Neuronal stem cell (in vitro differentiated cells): ENCODE data around the gene PBLD. TPM values are rescaled to one million over a fixed set of nuclear protein-coding genes. Genes with fewer than 3 reads are reported as not detected.

Experiments
- DNase-seq: peaks from one replicate; pipeline ENCODE4 v3.0.0-alpha.2; 2013; ENCODE audit warnings: low spot score
- H2AFZ ChIP-seq: one replicate; pipeline ENCODE4 v1.6.1; 2013; ENCODE audit warnings: mild to moderate bottlenecking, low read length, inconsistent platforms
- H2AK5ac ChIP-seq: 2 replicates; pipeline ENCODE4 v1.6.1; 2013; ENCODE audit warnings: low read depth, mild to moderate bottlenecking, inconsistent platforms, low read length, moderate library complexity, mixed read lengths
- H2BK120ac ChIP-seq: 2 replicates; pipeline ENCODE4 v1.6.1; 2013; ENCODE audit warnings: low read depth, mild to moderate bottlenecking, inconsistent platforms, low read length, moderate library complexity, mixed read lengths
- H2BK12ac ChIP-seq: one replicate; pipeline ENCODE4 v1.6.1; 2013; ENCODE audit warnings: low read length, inconsistent platforms
- H2BK15ac ChIP-seq: 2 replicates; pipeline ENCODE4 v1.6.1; 2013; ENCODE audit warnings: mild to moderate bottlenecking, low read length, inconsistent platforms, mixed read lengths
- H2BK5ac ChIP-seq: one replicate; pipeline ENCODE4 v1.6.1; 2013; ENCODE audit warnings: inconsistent platforms, mild to moderate bottlenecking, low read length, moderate library complexity
- H3K14ac ChIP-seq: one replicate; pipeline ENCODE4 v1.6.1; 2013; ENCODE audit warnings: low read length, inconsistent platforms
- H3K18ac ChIP-seq: 2 replicates; pipeline ENCODE4 v1.6.1; 2013; ENCODE audit warnings: low read length, inconsistent platforms
- H3K23ac ChIP-seq: 2 replicates; pipeline ENCODE4 v1.6.1; 2013; ENCODE audit warnings: low read depth, mild to moderate bottlenecking, mixed read lengths, low read length, inconsistent platforms; ENCODE audit not compliant: poor library complexity
- H3K27ac ChIP-seq: replicated peaks from 3 replicates; pipeline ENCODE4 v1.5.1; 2013; ENCODE audit warnings: low read length, inconsistent platforms
- H3K27me3 ChIP-seq, 3 experiments: 2 replicates each; pipeline ENCODE4 v1.6.1; 2013; ENCODE audit warnings: low read length in 3 of 3, mild to moderate bottlenecking in 2 of 3, inconsistent platforms in 1 of 3, low read depth in 1 of 3, mixed read lengths in 1 of 3, moderate library complexity in 1 of 3; ENCODE audit not compliant: control insufficient read depth in 3 of 3, insufficient read depth in 3 of 3
- H3K36me3 ChIP-seq, 2 donors: replicated peaks in 1 of 2; 2 replicates each; pipeline ENCODE4 v1.6.1; 2013; ENCODE audit warnings: low read length in 2 of 2; ENCODE audit not compliant: control insufficient read depth in 2 of 2, insufficient read depth in 2 of 2
- H3K4ac ChIP-seq: 2 replicates; pipeline ENCODE4 v1.6.1; 2013; ENCODE audit warnings: inconsistent platforms, mild to moderate bottlenecking, low read length, moderate library complexity
- H3K4me1 ChIP-seq, 2 donors: 1 replicate in 1 of 2; 2 replicates in 1 of 2; pipeline ENCODE4 v1.6.1; 2013; ENCODE audit warnings: low read length in 2 of 2, low read depth in 1 of 2; ENCODE audit not compliant: control insufficient read depth in 2 of 2, insufficient read depth in 1 of 2
- H3K4me2 ChIP-seq: one replicate; pipeline ENCODE4 v1.6.1; 2013; ENCODE audit warnings: mild to moderate bottlenecking, low read length, inconsistent platforms; ENCODE audit not compliant: insufficient read depth, poor library complexity, severe bottlenecking
- H3K4me3 ChIP-seq, 2 donors: 2 replicates each; pipeline ENCODE4 v1.5.1; 2013; ENCODE audit warnings: low read length in 2 of 2, mild to moderate bottlenecking in 2 of 2, inconsistent platforms in 1 of 2, moderate library complexity in 1 of 2
- H3K79me1 ChIP-seq: one replicate; pipeline ENCODE4 v1.6.1; 2013; ENCODE audit warnings: low read depth, mild to moderate bottlenecking, inconsistent platforms, low read length, moderate library complexity
- H3K9ac ChIP-seq: one replicate; pipeline ENCODE4 v1.6.1; 2013; ENCODE audit warnings: mild to moderate bottlenecking, low read depth, low read length, inconsistent platforms; ENCODE audit not compliant: poor library complexity
- H3K9me3 ChIP-seq, 2 donors: replicated peaks in 1 of 2; 2 replicates each; pipeline versions ENCODE3 to v1.6.1; 2013; ENCODE audit warnings: low read length in 2 of 2, mild to moderate bottlenecking in 2 of 2, inconsistent platforms in 1 of 2, low read depth in 1 of 2, mixed read lengths in 1 of 2, moderate library complexity in 1 of 2; ENCODE audit not compliant: control insufficient read depth in 2 of 2, insufficient read depth in 1 of 2
- H4K8ac ChIP-seq: one replicate; pipeline ENCODE4 v1.6.1; 2013; ENCODE audit warnings: low read depth, mild to moderate bottlenecking, inconsistent platforms, low read length, moderate library complexity
- H4K91ac ChIP-seq: one replicate; pipeline ENCODE4 v1.6.1; 2013; ENCODE audit warnings: low read length, low read depth, mild to moderate bottlenecking, inconsistent platforms; ENCODE audit not compliant: poor library complexity
- WGBS, 2 donors: extraction: QIAGEN DNeasy Blood & Tissue Kit; methylation state at CpG; one replicate each; pipeline ENCODE4 v1.1.7; 2013; ENCODE audit warnings: missing lambda C conversion rate in 2 of 2, mixed read lengths in 1 of 2; ENCODE audit not compliant: insufficient read length in 2 of 2, insufficient replicate concordance in 1 of 2; ENCODE audit errors: extremely low coverage in 2 of 2; 5-methylcytosine and 5-hydroxymethylcytosine counted together
- polyA plus RNA-seq, 2 experiments: library from polyadenylated mRNA; stranded (reverse); fragments of 200-250 nt; gene quantifications; one replicate each; pipeline ENCODE4 v1.2.3, GENCODE V29; 2013

Gene PBLD
- 3.0 TPM for polyA plus RNA-seq (2013, experiment 1 of 2)
- 2.4 TPM for polyA plus RNA-seq (2013, experiment 2 of 2)

DNA sequence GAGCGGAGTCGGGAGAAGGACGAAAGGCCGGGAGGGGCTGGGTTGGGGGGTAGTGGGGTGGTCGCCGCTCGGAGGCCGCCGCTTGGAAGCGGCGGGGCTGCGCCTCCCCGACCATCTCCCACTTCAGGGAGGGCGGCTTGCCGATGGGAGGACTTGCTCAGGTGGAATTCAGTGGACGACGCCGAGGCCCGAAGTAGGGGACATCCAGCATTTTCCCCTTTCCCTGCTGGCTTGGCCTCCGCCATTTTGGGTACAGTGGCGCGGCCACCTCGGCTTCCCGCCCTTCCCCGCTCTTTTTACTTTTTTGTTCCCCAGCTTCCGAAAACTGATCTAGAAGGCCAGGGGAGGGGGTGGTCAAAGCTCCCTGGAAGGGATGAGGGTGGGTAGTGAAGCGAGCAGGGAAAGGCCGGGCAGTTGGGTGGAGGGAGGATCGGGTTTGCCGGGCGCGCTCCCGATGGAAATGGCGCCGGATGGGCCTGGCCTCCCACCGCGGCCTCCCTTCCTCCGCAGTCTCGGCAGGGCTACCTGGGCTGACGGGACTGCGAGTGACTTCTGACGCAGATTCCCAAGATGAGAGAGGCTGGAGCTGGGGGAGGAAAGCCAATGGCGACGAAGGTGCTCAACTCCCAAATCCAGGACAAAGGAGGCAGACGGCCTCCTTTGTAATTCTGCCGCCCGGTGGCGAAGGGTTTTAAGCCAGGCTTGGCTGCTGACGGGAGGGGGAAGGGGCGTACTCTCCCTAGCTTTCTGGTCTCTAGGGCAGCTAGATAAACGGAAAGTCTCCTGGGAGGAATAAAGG lies at the start of gene PBLD:
TSS of gene PBLD (minus strand) at position 670 of the 799 bp plus-strand sequence. CDS start 26,084 bp downstream, outside the sequence.
- Histone ChIP-seq H3K4me1 (peaks cover 7 to 25% of the 10 kb centered on the region in 2 donors), H3K4me2 (peak within 1 kb of the TSS; percentile 34), H2AK5ac (peak within 1 kb of the TSS; percentile 98), H3K27me3 (no peaks in the 10 kb centered on the region), H3K9ac (peak within 1 kb of the TSS; percentile 98), H2BK5ac (peak within 1 kb of the TSS; percentile 91), H2AFZ (peak within 1 kb of the TSS; percentile 78), H2BK120ac (peak within 1 kb of the TSS; percentile 92), H4K8ac (peak within 1 kb of the TSS; percentile 66), H2BK12ac (no peak within 1 kb of the TSS), H3K79me1 (no peaks in the 10 kb centered on the region), H3K18ac (peak within 1 kb of the TSS; percentile 99), H3K9me3 (no peaks in the 10 kb centered on the region), H3K27ac (peak within 1 kb of the TSS; percentile 99), H2BK15ac (peak within 1 kb of the TSS; percentile 76), H3K23ac (peak within 1 kb of the TSS; percentile 98), H3K4me3 (peak within 1 kb of the TSS; percentile 97 to 100), H3K14ac (peak within 1 kb of the TSS; percentile 98), H3K36me3 (peaks cover 2 to 45% of the 10 kb centered on the region in 2 donors), H3K4ac (peak within 1 kb of the TSS; percentile 60), H4K91ac (peak within 1 kb of the TSS; percentile 97)
- peak; percentile 79 for DNase-seq
- WGBS, 2 donors: no CpG with 5 or more reads among the region's 51 CpGs

DNA sequence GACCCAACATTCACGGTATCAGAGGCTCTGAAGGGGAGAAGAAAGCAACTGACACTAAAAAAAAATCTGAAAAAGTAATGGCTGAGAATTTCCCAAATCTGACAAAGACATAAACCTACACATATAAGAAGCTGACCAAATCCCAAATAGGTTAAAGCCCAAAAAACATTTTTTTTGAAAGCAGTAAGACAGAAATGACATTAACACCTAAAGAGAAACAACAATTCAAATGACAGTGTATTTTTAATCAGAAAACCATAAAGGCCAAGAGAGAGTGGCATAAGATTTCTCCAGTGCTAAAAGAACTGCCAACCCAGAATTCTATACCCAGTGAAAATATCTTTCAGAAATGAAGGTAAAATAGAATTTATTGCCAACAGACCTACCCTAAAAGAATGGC lies 38.9 kb upstream of the PBLD start:
- no peak overlapping the region for H3K23ac ChIP-seq
- no peak overlapping the region for H2BK12ac ChIP-seq
- peaks cover 7 to 80% of the 10 kb centered on the region in 2 donors for H3K36me3 ChIP-seq
- DNase-seq: no peak
- no peak overlapping the region for H2AFZ ChIP-seq
- no peak overlapping the region for H3K9ac ChIP-seq
- no CpG with 5 or more reads among the region's 1 CpG for WGBS, 2 donors
- H2BK120ac ChIP-seq: no peak overlapping the region
- H3K27me3 ChIP-seq: no peaks in the 10 kb centered on the region
- H2AK5ac ChIP-seq: no peak overlapping the region
- peaks cover 5 to 33% of the 10 kb centered on the region in 2 donors for H3K9me3 ChIP-seq
- no peak overlapping the region for H4K8ac ChIP-seq
- no peak overlapping the region for H2BK15ac ChIP-seq
- no peaks in the 10 kb centered on the region for H3K79me1 ChIP-seq
- H3K27ac ChIP-seq: no peak overlapping the region
- H3K4me2 ChIP-seq: no peak overlapping the region
- no peak overlapping the region for H2BK5ac ChIP-seq
- H3K4ac ChIP-seq: no peak overlapping the region
- H3K14ac ChIP-seq: no peak overlapping the region
- no peak overlapping the region for H3K4me3 ChIP-seq
- no peaks in the 10 kb centered on the region for H3K4me1 ChIP-seq
- no peak overlapping the region for H4K91ac ChIP-seq
- no peak overlapping the region for H3K18ac ChIP-seq

DNA sequence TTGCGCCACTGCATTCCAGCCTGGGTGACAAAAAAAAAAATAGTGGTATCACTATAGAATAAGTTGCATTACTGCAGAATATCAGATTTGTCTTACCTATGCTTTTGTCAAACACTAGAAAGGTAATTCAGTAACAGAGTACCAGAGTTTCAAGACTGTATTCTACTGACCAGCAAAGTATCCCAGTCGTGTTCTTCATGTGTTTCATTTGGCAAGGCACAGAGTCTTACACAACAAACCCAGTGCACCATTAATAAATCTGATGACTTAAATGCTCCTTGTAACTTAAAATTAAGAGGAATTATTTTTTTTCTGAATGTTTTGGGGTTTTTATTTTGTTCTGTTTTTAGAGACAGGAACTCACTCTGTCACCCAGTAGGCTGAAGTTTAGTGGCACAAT lies 34.4 kb upstream of the PBLD start:
- Histone ChIP-seq H2BK120ac (no peak overlapping the region), H4K91ac (no peak overlapping the region), H3K36me3 (peaks cover 8 to 80% of the 10 kb centered on the region in 2 donors), H3K23ac (no peak overlapping the region), H3K18ac (no peak overlapping the region), H3K4me1 (no peaks in the 10 kb centered on the region), H3K4ac (no peak overlapping the region), H4K8ac (no peak overlapping the region), H3K27me3 (no peaks in the 10 kb centered on the region), H3K27ac (no peak overlapping the region), H2BK15ac (no peak overlapping the region), H2BK5ac (no peak overlapping the region), H3K9me3 (peaks cover under 1 to 9% of the 10 kb centered on the region in 2 donors), H3K14ac (no peak overlapping the region), H3K4me3 (no peak overlapping the region), H2AFZ (no peak overlapping the region), H2BK12ac (no peak overlapping the region), H3K9ac (no peak overlapping the region), H3K4me2 (no peak overlapping the region), H2AK5ac (no peak overlapping the region), H3K79me1 (no peaks in the 10 kb centered on the region)
- DNase-seq: no peak
- no CpG with 5 or more reads among the region's 2 CpGs for WGBS, 2 donors

DNA sequence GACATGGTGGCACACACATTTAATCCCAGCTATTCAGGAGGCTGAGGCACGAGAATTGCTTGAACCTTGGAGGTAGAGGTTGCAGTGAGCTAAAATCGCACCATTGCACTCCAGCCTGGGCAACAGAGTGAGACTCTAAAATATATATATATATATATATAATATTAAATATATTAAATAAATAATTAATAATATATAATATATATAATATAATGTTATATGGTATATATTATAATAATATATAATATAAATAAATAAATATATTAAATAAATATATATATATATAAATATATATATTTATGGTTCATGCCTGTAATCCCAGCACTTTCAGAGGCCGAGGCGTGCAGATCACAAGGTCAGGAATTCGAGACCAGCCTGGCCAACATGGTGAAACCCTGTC lies 33.9 kb upstream of the PBLD start:
- Histone ChIP-seq H2BK5ac (no peak overlapping the region), H3K23ac (no peak overlapping the region), H3K9me3 (peaks cover 0 to 3% of the 10 kb centered on the region in 2 donors), H3K36me3 (peaks cover 9 to 80% of the 10 kb centered on the region in 2 donors), H2BK12ac (no peak overlapping the region), H3K27ac (no peak overlapping the region), H4K91ac (no peak overlapping the region), H3K4ac (no peak overlapping the region), H3K14ac (no peak overlapping the region), H3K79me1 (no peaks in the 10 kb centered on the region), H4K8ac (no peak overlapping the region), H3K4me2 (no peak overlapping the region), H2BK15ac (no peak overlapping the region), H2AFZ (no peak overlapping the region), H2BK120ac (no peak overlapping the region), H3K9ac (no peak overlapping the region), H3K27me3 (no peaks in the 10 kb centered on the region), H2AK5ac (no peak overlapping the region), H3K4me1 (no peaks in the 10 kb centered on the region), H3K4me3 (no peak overlapping the region), H3K18ac (no peak overlapping the region)
- DNase-seq: no peak
- no CpG with 5 or more reads among the region's 5 CpGs for WGBS, 2 donors
